ENCODE measurements around the gene CCSAP. TPM values are rescaled to one million over a fixed set of nuclear protein-coding genes. Genes with fewer than 3 reads are reported as not detected.

The CCSAP gene
- total and polyA plus RNA-seq, 10 of the 15 experiments (the other 5 are each of a cell fraction or from before 2014, with no cell fraction given), result 0.75 to 3.4 (median 2.8) TPM

- TF ChIP-seq NR2F1 (conservative IDR thresholded peaks at IDR 0.05) (no peak), MXI1 (IDR thresholded peaks at IDR 0.05; ENCODE audit: low read depth, low read length) (no peak), BACH1 (IDR thresholded peaks at IDR 0.05; ENCODE audit: borderline replicate concordance) (no peak), IRF4 (IDR thresholded peaks at IDR 0.05; ENCODE audit: low read depth, low read length) (no peak)
Observed at GRCh38 chr1:229284887-229285286, 58.0 kb downstream of the CCSAP start (continued).

GRCh38 chr1:229283183-229283611 lies 59.6 kb downstream of the CCSAP start:
- DNase-seq (ENCODE audit: low read depth, low spot score) (no peak), FAIRE-seq (no peak), ATAC-seq (no peak)
- ChIA-PET CTCF (interaction anchor here (0.6 to 0.7 kb wide), 2 partner anchors 9 to 21 kb away, joined by 4 read pairs; no protein-coding TSS in a partner anchor), POLR2A (no interaction called here), SMC1A (ENCODE audit: uncharacterized antibody, unreplicated experiment) (no interaction called here), RAD21 (ENCODE audit: unreplicated experiment) (no interaction called here)
- intact Hi-C loops (cut with micrococcal nuclease; ENCODE audit: unreplicated experiment) (no loop called here), in situ Hi-C loops (cut with MboI) (no loop called here)
- no peak overlapping the region for H3K9ac ChIP-seq (ENCODE audit: control insufficient read depth, insufficient read depth, low read length)
- no peaks in the 10 kb centered on the region for H3K27me3 ChIP-seq (replicated peaks in 1 of 2; ENCODE audit: control insufficient read depth in 2 of 2, insufficient read depth in 2 of 2, low read length in 1 of 2)
- 0 out of 2 replicates have a peak, but pooled peaks cover 2% of the 10 kb centered on the region for H3K4me1 ChIP-seq (ENCODE audit: control insufficient read depth, insufficient read depth, low read length)
- BruUV-seq (replicated peaks), result no TSS peak
- no peak overlapping the region for H3K27ac ChIP-seq (ENCODE audit: control insufficient read depth, insufficient read depth)
- no peaks in the 10 kb centered on the region for H3K9me3 ChIP-seq (replicated peaks; ENCODE audit: control insufficient read depth, insufficient read depth, low read length)
- H4K20me1 ChIP-seq (ENCODE audit: control insufficient read depth, insufficient read depth), result 0 out of 2 replicates have a peak, but pooled peaks cover 2% of the 10 kb centered on the region
- no peak overlapping the region for H3K4me3 ChIP-seq
- no peak overlapping the region for H3K4me2 ChIP-seq (ENCODE audit: control insufficient read depth, insufficient read depth)
- H3K79me2 ChIP-seq (ENCODE audit: control insufficient read depth, insufficient read depth, low read length), result no peaks in the 10 kb centered on the region; the same call in none of the 2 replicates
- H3K36me3 ChIP-seq (ENCODE audit: control insufficient read depth in 2 of 2, insufficient read depth in 2 of 2, low read length in 1 of 2), result no peaks in the 10 kb centered on the region
- H2AFZ ChIP-seq (ENCODE audit: control insufficient read depth, low read depth, low read length), result no peak overlapping the region
- 100% methylated on average over 3 of the region's 3 CpGs for WGBS (ENCODE audit: insufficient coverage, insufficient replicate concordance, low lambda C conversion rate, missing lambda C conversion rate)
- TF ChIP-seq CBFB (IDR thresholded peaks at IDR 0.05; ENCODE audit: low read depth) (no peak), MYB (IDR thresholded peaks at IDR 0.05; ENCODE audit: borderline replicate concordance, low read depth, low read length) (no peak), POU2F2 (IDR thresholded peaks at IDR 0.05; ENCODE audit: borderline replicate concordance, low read depth, low read length) (no peak), ATF2 (IDR thresholded peaks at IDR 0.05; ENCODE audit: low read length) (no peak), ZNF687 (IDR thresholded peaks at IDR 0.05) (no peak), NFXL1 (IDR thresholded peaks at IDR 0.05; ENCODE audit: borderline replicate concordance) (no peak), POLR2A (IDR thresholded peaks at IDR 0.05; ENCODE audit: low read depth, low read length) (no peak), RB1 (IDR thresholded peaks at IDR 0.05; ENCODE audit: borderline replicate concordance) (no peak), TCF7 (IDR thresholded peaks at IDR 0.05; ENCODE audit: borderline replicate concordance) (no peak), IRF4 (IDR thresholded peaks at IDR 0.05; ENCODE audit: low read depth, low read length) (no peak), E2F8 (IDR thresholded peaks at IDR 0.05; ENCODE audit: low read depth, partially characterized antibody) (no peak), KAT2A (conservative IDR thresholded peaks at IDR 0.05; ENCODE audit: control insufficient read depth, low read depth, low read length) (no peak)

Measured in GM12878 (cell line).